H9 (cell line): ENCODE data around the gene MED27. TPM values are rescaled to one million over a fixed set of nuclear protein-coding genes. Genes with fewer than 3 reads are reported as not detected.

Experiments used
- DNase-seq: peaks from one replicate; pipeline ENCODE4 v3.0.0-alpha.2; 2017
- H2AFZ ChIP-seq: one replicate; pipeline ENCODE4 v1.6.1; 2013; ENCODE audit warnings: mild to moderate bottlenecking, low read length, control low read depth, moderate library complexity
- H2AK5ac ChIP-seq: 2 replicates; pipeline ENCODE4 v1.6.1; 2013; ENCODE audit warnings: low read length, control low read depth, mixed read lengths; ENCODE audit not compliant: insufficient read length
- H2BK120ac ChIP-seq: one replicate; pipeline ENCODE4 v1.6.1; 2013; ENCODE audit warnings: low read depth, mild to moderate bottlenecking, low read length, control low read depth, inconsistent platforms; ENCODE audit not compliant: poor library complexity, severe bottlenecking
- H2BK12ac ChIP-seq: 2 replicates; pipeline ENCODE4 v1.6.1; 2013; ENCODE audit warnings: low read length, control low read depth, mixed read lengths, low read depth; ENCODE audit not compliant: insufficient read length
- H2BK15ac ChIP-seq: 2 replicates; pipeline ENCODE4 v1.6.1; 2013; ENCODE audit warnings: low read depth, low read length, control low read depth
- H2BK20ac ChIP-seq: one replicate; pipeline ENCODE4 v1.6.1; 2013; ENCODE audit warnings: low read depth, mild to moderate bottlenecking, low read length, control low read depth, inconsistent platforms; ENCODE audit not compliant: poor library complexity, severe bottlenecking
- H2BK5ac ChIP-seq: 2 replicates; pipeline ENCODE4 v1.6.1; 2013; ENCODE audit warnings: low read length, control low read depth, mixed read lengths; ENCODE audit not compliant: insufficient read length
- H3K14ac ChIP-seq: 2 replicates; pipeline ENCODE4 v1.6.1; 2013; ENCODE audit warnings: low read length, control low read depth; ENCODE audit not compliant: insufficient read depth
- H3K18ac ChIP-seq: 2 replicates; pipeline ENCODE4 v1.6.1; 2013; ENCODE audit warnings: low read depth, mild to moderate bottlenecking, mixed read lengths, low read length, control low read depth; ENCODE audit not compliant: insufficient read length
- H3K23ac ChIP-seq: 2 replicates; pipeline ENCODE4 v1.6.1; 2013; ENCODE audit warnings: low read length, control low read depth, mixed read lengths, low read depth; ENCODE audit not compliant: insufficient read length
- H3K23me2 ChIP-seq: 2 replicates; pipeline ENCODE4 v1.6.1; 2013; ENCODE audit warnings: low read depth, mild to moderate bottlenecking, mixed read lengths, low read length, control low read depth; ENCODE audit not compliant: insufficient read length, poor library complexity, severe bottlenecking
- H3K27ac ChIP-seq: 2 replicates; pipeline ENCODE4 v1.5.1; 2013; ENCODE audit warnings: low read length, control low read depth, mixed read lengths, low read depth; ENCODE audit not compliant: insufficient read length
- H3K27me3 ChIP-seq: 2 replicates; pipeline ENCODE4 v1.6.1; 2013; ENCODE audit warnings: low read length, control low read depth, inconsistent platforms; ENCODE audit not compliant: insufficient read depth
- H3K4ac ChIP-seq: 2 replicates; pipeline ENCODE4 v1.6.1; 2013; ENCODE audit warnings: low read depth, mild to moderate bottlenecking, control low read depth, inconsistent platforms, low read length, moderate library complexity
- H3K4me1 ChIP-seq: 2 replicates; pipeline ENCODE4 v1.6.1; 2013; ENCODE audit warnings: low read length, control low read depth, inconsistent platforms; ENCODE audit not compliant: insufficient read depth
- H3K4me2 ChIP-seq: 2 replicates; pipeline ENCODE4 v1.6.1; 2013; ENCODE audit warnings: low read length, control low read depth, mixed read lengths; ENCODE audit not compliant: insufficient read length, insufficient read depth
- H3K56ac ChIP-seq: 2 replicates; pipeline ENCODE4 v1.6.1; 2013; ENCODE audit warnings: low read depth, mild to moderate bottlenecking, mixed read lengths, low read length, control low read depth; ENCODE audit not compliant: insufficient read length
- H3K79me1 ChIP-seq: 2 replicates; pipeline ENCODE4 v1.6.1; 2013; ENCODE audit warnings: low read depth, mild to moderate bottlenecking, moderate library complexity, low read length, control low read depth, inconsistent platforms; ENCODE audit not compliant: insufficient read depth, poor library complexity, severe bottlenecking
- H3K79me2 ChIP-seq: 2 replicates; pipeline ENCODE4 v1.6.1; 2013; ENCODE audit warnings: low read length, control low read depth, inconsistent platforms; ENCODE audit not compliant: insufficient read depth
- H3K9ac ChIP-seq: 2 replicates; pipeline ENCODE4 v1.6.1; 2013; ENCODE audit warnings: low read length, control low read depth, mixed read lengths; ENCODE audit not compliant: insufficient read length; ENCODE audit errors: extremely low read depth
- H3K9me3 ChIP-seq: one replicate; pipeline ENCODE4 v1.6.1; 2013; ENCODE audit warnings: low read depth, low read length, inconsistent platforms; ENCODE audit not compliant: control insufficient read depth
- H3T11ph ChIP-seq: one replicate; pipeline ENCODE4 v1.6.1; 2013; ENCODE audit warnings: mild to moderate bottlenecking, low read length, control low read depth, inconsistent platforms
- H4K20me1 ChIP-seq: one replicate; pipeline ENCODE4 v1.6.1; 2013; ENCODE audit not compliant: control insufficient read depth, insufficient read length, insufficient read depth
- H4K5ac ChIP-seq: 2 replicates; pipeline ENCODE4 v1.6.1; 2013; ENCODE audit warnings: low read depth, mild to moderate bottlenecking, mixed read lengths, low read length, control low read depth; ENCODE audit not compliant: insufficient read length
- H4K8ac ChIP-seq: replicated peaks from 2 replicates; pipeline ENCODE4 v1.6.1; 2013; ENCODE audit warnings: low read length, control low read depth, mixed read lengths, low read depth; ENCODE audit not compliant: insufficient read length
- H4K91ac ChIP-seq: 2 replicates; pipeline ENCODE4 v1.6.1; 2013; ENCODE audit warnings: low read depth, mild to moderate bottlenecking, moderate library complexity, mixed read lengths, low read length, control low read depth; ENCODE audit not compliant: insufficient read length
- H3K27ac Mint-ChIP-seq, 3 experiments: 2 replicates in 2 of 3; 3 replicates in 1 of 3; pipeline ENCODE4 v1.8.0; 2020 to 2021; ENCODE audit warnings: mixed read lengths in 3 of 3, mild to moderate bottlenecking in 1 of 3, moderate library complexity in 1 of 3
- H3K27me3 Mint-ChIP-seq: 2 replicates; pipeline ENCODE4 v1.8.0; 2021; ENCODE audit warnings: low read depth, mild to moderate bottlenecking, moderate library complexity, mixed read lengths
- H3K36me3 Mint-ChIP-seq, 3 experiments: 2 replicates in 2 of 3; 3 replicates in 1 of 3; pipeline ENCODE4 v1.8.0; 2020 to 2021; ENCODE audit warnings: low read depth in 3 of 3, mixed read lengths in 3 of 3; ENCODE audit not compliant: insufficient read depth in 1 of 3
- H3K4me1 Mint-ChIP-seq, 2 experiments: 2 replicates each; pipeline ENCODE4 v1.8.0; 2020; ENCODE audit warnings: mixed read lengths in 2 of 2
- H3K4me3 Mint-ChIP-seq, 2 experiments: 2 replicates in 1 of 2; 3 replicates in 1 of 2; pipeline ENCODE4 v1.8.0; 2020 to 2021; ENCODE audit warnings: mild to moderate bottlenecking in 2 of 2, mixed read lengths in 2 of 2, moderate library complexity in 1 of 2
- H3K9me3 Mint-ChIP-seq, 2 experiments: 2 replicates in 1 of 2; 3 replicates in 1 of 2; pipeline ENCODE4 v1.8.0; 2020; ENCODE audit warnings: mild to moderate bottlenecking in 2 of 2, mixed read lengths in 2 of 2, moderate library complexity in 1 of 2
- CTCF ChIP-seq: fragments of 200-600 bp; sonication (generic); conservative IDR thresholded peaks from 3 replicates; pipeline ENCODE4 v1.8.0; 2021; ENCODE audit warnings: antibody characterized with exemption, mild to moderate bottlenecking
- WGBS: extraction: QIAGEN DNeasy Blood & Tissue Kit; methylation state at CpG from one replicate; pipeline ENCODE4 v1.1.7; 2013; ENCODE audit warnings: missing lambda C conversion rate, low lambda C conversion rate, mixed read lengths; ENCODE audit not compliant: insufficient read length; ENCODE audit errors: extremely low coverage; 5-methylcytosine and 5-hydroxymethylcytosine counted together
- total RNA-seq: library from RNA; stranded (reverse); gene quantifications from 2 replicates; pipeline ENCODE4 v1.2.1, GENCODE V29; 2021

Gene MED27
- total RNA-seq, 1 experiment from 2014 or later = 33.5 TPM

GRCh38 chr9:132108728-132109127 is 29.1 kb upstream of the MED27 start:
- no peak overlapping the region for H3K4me2 ChIP-seq
- H4K5ac ChIP-seq = no peak overlapping the region
- H3K27me3 ChIP-seq = no peaks in the 10 kb centered on the region
- no peak overlapping the region for H4K91ac ChIP-seq
- no peak overlapping the region for H2BK5ac ChIP-seq
- H3K4ac ChIP-seq = no peak overlapping the region
- H3K9me3 ChIP-seq = no peaks in the 10 kb centered on the region
- Mint-ChIP-seq H3K27me3 (peaks cover 49% of the 10 kb centered on the region), H3K4me3 (no peak overlapping the region), H3K27ac (no peak overlapping the region), H3K4me1 (peaks cover 14 to 22% of the 10 kb centered on the region in 2 experiments), H3K9me3 (no peaks in the 10 kb centered on the region; a peak in 1 of 5 replicates), H3K36me3 (no peaks in the 10 kb centered on the region)
- no peak overlapping the region for H2BK12ac ChIP-seq
- no peaks in the 10 kb centered on the region for H3K79me2 ChIP-seq
- no peak overlapping the region for H3K56ac ChIP-seq
- H3K23me2 ChIP-seq = no peaks in the 10 kb centered on the region
- no peak overlapping the region for H3K14ac ChIP-seq
- H2BK20ac ChIP-seq = no peak overlapping the region
- H3T11ph ChIP-seq = no peak overlapping the region
- no peak overlapping the region for H3K9ac ChIP-seq
- no peak overlapping the region for H2AFZ ChIP-seq
- no peak overlapping the region for H3K23ac ChIP-seq
- DNase-seq = no peak
- H4K20me1 ChIP-seq = no peaks in the 10 kb centered on the region
- H3K18ac ChIP-seq = no peak overlapping the region
- TF ChIP-seq CTCF = no peak
- no peak overlapping the region for H2BK120ac ChIP-seq
- no peaks in the 10 kb centered on the region; the same call in 1 of the 2 replicates for H3K4me1 ChIP-seq
- H3K79me1 ChIP-seq = no peaks in the 10 kb centered on the region
- H4K8ac ChIP-seq = no peak overlapping the region
- H3K27ac ChIP-seq = no peak overlapping the region
- H2BK15ac ChIP-seq = no peak overlapping the region
- H2AK5ac ChIP-seq = no peak overlapping the region
- no CpG with 5 or more reads among the region's 7 CpGs for WGBS
